RWPE2 (cell line): ENCODE results near the gene CEP170B.
A peak's percentile ranks its signal among the peaks of the same experiment; 100 is the strongest.

Source experiments
- ATAC-seq: fragments of 200-7000 bp; cut with Tn5 transposase; 3 replicates; pipeline ENCODE4 v1.9.1; 2021; ENCODE audit warnings: low read depth
- DNase-seq: peaks from one replicate; pipeline ENCODE4 v3.0.0-alpha.2; 2020; ENCODE audit warnings: low spot score
- H3K27ac ChIP-seq: fragments of 450-650 bp; 2 replicates; pipeline ENCODE4 v1.5.1; 2017; ENCODE audit warnings: mild to moderate bottlenecking; ENCODE audit not compliant: poor library complexity, severe bottlenecking
- H3K27me3 ChIP-seq: fragments of 250-450 bp; sonication (Bioruptor Pico); 2 replicates; pipeline ENCODE4 v1.5.1; 2021; ENCODE audit warnings: mild to moderate bottlenecking, moderate library complexity; ENCODE audit not compliant: insufficient read depth, poor library complexity, severe bottlenecking
- H3K36me3 ChIP-seq: fragments of 250-450 bp; sonication (Bioruptor Pico); 2 replicates; pipeline ENCODE4 v1.5.1; 2020; ENCODE audit warnings: low read depth, mild to moderate bottlenecking, moderate library complexity
- H3K4me1 ChIP-seq: fragments of 250-450 bp; sonication (Bioruptor Pico); 2 replicates; pipeline ENCODE4 v1.5.1; 2021; ENCODE audit warnings: mild to moderate bottlenecking, moderate library complexity; ENCODE audit not compliant: insufficient read depth, poor library complexity, severe bottlenecking
- H3K4me3 ChIP-seq: fragments of 250-450 bp; sonication (Bioruptor Pico); 2 replicates; pipeline ENCODE4 v1.5.1; 2021; ENCODE audit warnings: mild to moderate bottlenecking, moderate library complexity; ENCODE audit not compliant: severe bottlenecking
- H3K9me3 ChIP-seq: fragments of 250-450 bp; sonication (Bioruptor Pico); 2 replicates; pipeline ENCODE4 v1.5.1; 2021; ENCODE audit warnings: mild to moderate bottlenecking, moderate library complexity; ENCODE audit not compliant: severe bottlenecking
- CTCF ChIP-seq: fragments of 450-650 bp; IDR thresholded peaks from one replicate; pipeline ENCODE4 v1.5.1; 2017; ENCODE audit warnings: mild to moderate bottlenecking, moderate library complexity; ENCODE audit not compliant: poor library complexity, severe bottlenecking

CEP170B gene

GRCh38 chr14:104871145-104871655 lies 6.1 kb downstream of the CEP170B start:
- H3K36me3 ChIP-seq: peaks cover 42% of the 10 kb centered on the region
- peaks cover 17% of the 10 kb centered on the region for H3K4me1 ChIP-seq
- H3K27me3 ChIP-seq: no peaks in the 10 kb centered on the region
- DNase-seq (no peak), ATAC-seq (no peak)
- no peaks in the 10 kb centered on the region for H3K9me3 ChIP-seq
- H3K27ac ChIP-seq: no peak overlapping the region
- TF ChIP-seq CTCF: peak; percentile 9
- no peak overlapping the region for H3K4me3 ChIP-seq

DNA sequence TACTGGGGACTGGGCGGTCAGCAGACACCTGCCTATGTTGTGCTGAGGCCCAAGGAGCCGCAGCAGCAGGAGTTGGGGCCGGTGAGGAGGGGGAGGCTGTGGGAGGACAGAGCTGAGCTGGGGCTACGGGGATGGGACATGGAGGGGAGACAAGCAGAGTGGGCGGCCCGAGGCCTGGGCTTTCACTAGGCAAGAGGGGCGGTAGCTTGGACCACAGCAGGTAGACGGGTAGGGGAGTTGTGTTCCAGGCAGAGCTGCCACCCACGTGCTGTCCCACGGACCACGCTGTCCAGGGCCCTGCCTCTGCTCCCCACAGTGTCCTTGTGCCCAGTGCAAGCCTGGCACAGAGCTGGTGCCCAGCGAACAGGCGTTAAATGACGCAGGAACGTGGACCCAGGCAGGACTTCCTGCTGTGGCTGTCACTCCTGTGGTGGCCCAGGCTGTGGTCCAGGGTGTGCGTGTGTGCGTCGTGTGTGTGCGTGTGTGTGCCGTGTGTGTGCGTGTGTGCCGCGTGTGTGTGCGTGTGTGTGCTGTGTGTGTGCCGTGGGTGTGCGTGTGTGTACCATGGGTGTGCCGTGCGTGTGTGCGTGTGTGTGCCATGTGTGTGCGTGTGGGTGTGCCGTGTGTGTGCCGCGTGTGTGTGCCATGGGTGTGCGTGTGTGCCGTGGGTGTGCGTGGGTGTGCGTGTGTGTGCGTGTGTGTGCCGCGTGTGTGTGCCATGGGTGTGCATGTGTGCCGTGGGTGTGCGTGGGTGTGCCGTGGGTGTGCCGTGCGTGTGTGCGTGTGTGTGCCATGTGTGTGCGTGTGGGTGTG lies 6.8 kb downstream of the CEP170B start:
- no peak overlapping the region for H3K27ac ChIP-seq
- no peaks in the 10 kb centered on the region for H3K27me3 ChIP-seq
- H3K9me3 ChIP-seq: no peaks in the 10 kb centered on the region
- no peak for TF ChIP-seq CTCF
- peaks cover 11% of the 10 kb centered on the region for H3K4me1 ChIP-seq
- peaks cover 42% of the 10 kb centered on the region for H3K36me3 ChIP-seq
- H3K4me3 ChIP-seq: no peak overlapping the region
- DNase-seq (no peak), ATAC-seq (no peak)

DNA sequence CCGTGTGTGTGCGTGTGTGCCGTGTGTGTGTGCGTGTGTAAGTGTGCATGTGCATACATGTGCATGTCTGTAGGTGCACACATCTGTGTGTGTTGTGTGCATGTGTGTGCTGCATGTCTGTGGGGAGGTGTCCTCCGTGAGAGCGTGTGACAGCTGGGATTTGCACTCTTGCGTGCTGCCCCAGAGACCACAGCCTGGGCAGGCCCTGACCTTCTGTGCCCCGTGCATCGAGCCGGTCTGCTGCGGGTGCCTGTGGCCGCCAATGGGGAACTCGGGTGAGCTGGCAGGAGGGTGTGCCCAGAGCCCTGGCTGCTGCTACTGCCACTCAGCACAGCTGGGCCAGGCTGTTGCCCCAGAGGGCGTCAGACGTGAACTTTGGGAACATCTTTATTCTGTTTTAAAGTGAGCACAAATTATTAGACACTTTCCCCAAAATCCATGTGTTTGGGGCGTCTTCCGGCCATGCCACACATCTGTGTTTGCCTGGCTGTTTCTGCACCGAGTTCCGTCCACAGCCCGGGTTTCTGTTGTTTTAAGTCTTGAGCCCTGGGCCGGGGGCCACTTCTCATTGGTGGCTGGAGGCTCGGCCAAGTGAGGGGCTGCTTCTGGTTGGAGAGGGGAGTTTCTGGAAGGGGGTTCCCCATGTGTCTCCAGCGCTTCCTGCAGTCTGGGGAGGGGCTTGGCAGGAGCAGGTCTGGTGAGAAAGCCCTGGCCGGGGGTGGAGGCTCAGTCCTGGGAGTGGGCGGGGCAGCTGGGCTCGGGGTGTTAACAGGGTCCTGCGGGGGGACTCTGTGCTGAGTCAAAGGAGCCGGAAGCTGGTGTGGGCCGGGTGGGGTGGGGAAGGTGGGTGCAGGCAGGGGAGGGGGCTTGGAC lies 7.6 kb downstream of the CEP170B start:
- no peaks in the 10 kb centered on the region for H3K27me3 ChIP-seq
- H3K4me3 ChIP-seq: no peak overlapping the region
- TF ChIP-seq CTCF: no peak
- H3K4me1 ChIP-seq: peaks cover 6% of the 10 kb centered on the region
- ATAC-seq (peak; percentile 77), DNase-seq (no peak)
- H3K36me3 ChIP-seq: peaks cover 38% of the 10 kb centered on the region
- no peaks in the 10 kb centered on the region for H3K9me3 ChIP-seq
- peak overlapping the region; percentile 27 for H3K27ac ChIP-seq

GRCh38 chr14:104873380-104874055 lies 8.4 kb downstream of the CEP170B start:
- Histone ChIP-seq H3K4me3 (no peak overlapping the region), H3K4me1 (peaks cover 6% of the 10 kb centered on the region), H3K27ac (peak overlapping the region; percentile 27), H3K36me3 (peaks cover 37% of the 10 kb centered on the region), H3K9me3 (no peaks in the 10 kb centered on the region), H3K27me3 (no peaks in the 10 kb centered on the region)
- ATAC-seq (no peak), DNase-seq (no peak)
- TF ChIP-seq CTCF: no peak
